SK-N-SH treated with all-trans-retinoic acid at 6 μM for 48 hours (cell line): ENCODE results near the gene SLC16A6.

Source experiments
- ARNTL ChIP-seq: fragments of 450-650 bp; formaldehyde crosslinking; IDR thresholded peaks from 2 replicates; pipeline ENCODE4 v1.5.0; 2020; ENCODE audit warnings: low read depth, mild to moderate bottlenecking, moderate library complexity, borderline replicate concordance
- CSDC2 ChIP-seq: fragments of 250-450 bp; sonication (Bioruptor Pico); IDR thresholded peaks from 2 replicates; pipeline ENCODE4 v1.5.0; 2020; ENCODE audit warnings: mild to moderate bottlenecking, moderate library complexity
- ZNF565 ChIP-seq: fragments of 450-650 bp; formaldehyde crosslinking; conservative IDR thresholded peaks from 2 replicates; pipeline ENCODE4 v1.5.0; 2020; ENCODE audit warnings: low read depth, mild to moderate bottlenecking, moderate library complexity
- ZNF8 ChIP-seq: fragments of 450-650 bp; formaldehyde crosslinking; IDR thresholded peaks from 2 replicates; pipeline ENCODE4 v1.5.0; 2020; ENCODE audit warnings: mild to moderate bottlenecking, moderate library complexity

GRCh38 chr17:68255151-68255550 lies 35.8 kb downstream of the SLC16A6 start:
- TF ChIP-seq ZNF565 (CRISPR knock-in tag) = no peak
- no peak for TF ChIP-seq ARNTL
- no peak for TF ChIP-seq CSDC2 (CRISPR knock-in tag)
- TF ChIP-seq ZNF8 = no peak
